ENCODE results near the gene GNG10.

- no peak for TF ChIP-seq POLR2A (IDR thresholded peaks at IDR 0.05)
- no peak for TF ChIP-seq CTCF (IDR thresholded peaks at IDR 0.05)
Observed at GRCh38 chr9:111662576-111663300, 1.3 kb downstream of the GNG10 start.
